IMR-90 (cell line): Measurements from ENCODE around the gene PRR18. TPM values are rescaled to one million over a fixed set of nuclear protein-coding genes. Genes with fewer than 3 reads are reported as not detected.

Experiments used
- ATAC-seq: fragments of 200-7000 bp; cut with Tn5 transposase; 2 replicates; pipeline ENCODE4 v1.9.1; 2020; ENCODE audit warnings: low read depth, mild to moderate bottlenecking, moderate library complexity
- BruUV-seq: library from RNA; stranded (reverse); fragments of 400-500 nt; replicated peaks from 2 replicates; lab custom pipeline; 2021; lab: Mats Ljungman, UMichigan
- CTCF ChIA-PET: fragments of 300-600 bp; formaldehyde crosslinking; extraction: SDS; loops from one replicate; lab custom pipeline; 2021; ENCODE audit warnings: antibody characterized with exemption; lab: Yijun Ruan, JAX
- POLR2A ChIA-PET: fragments of 300-600 bp; sonication (Branson Sonifier 250); formaldehyde crosslinking; loops from one replicate; lab custom pipeline; 2022; ENCODE audit warnings: antibody characterized with exemption; ENCODE audit not compliant: unreplicated experiment; lab: Charles Lee
- DNase-seq: peaks from one replicate; pipeline ENCODE4 v3.0.0; 2013
- H2AFZ ChIP-seq: replicated peaks from 2 replicates; pipeline ENCODE3; 2013; ENCODE audit warnings: low read length, mild to moderate bottlenecking; ENCODE audit not compliant: poor library complexity
- H2AK5ac ChIP-seq: 2 replicates; pipeline ENCODE4 v1.6.1; 2013; ENCODE audit warnings: low read depth, low read length, inconsistent platforms
- H2AK9ac ChIP-seq: replicated peaks from 2 replicates; pipeline ENCODE3; 2013; ENCODE audit warnings: mild to moderate bottlenecking, low read depth, low read length, moderate library complexity; ENCODE audit not compliant: poor library complexity
- H2BK120ac ChIP-seq: 2 replicates; pipeline ENCODE4 v1.6.1; 2013; ENCODE audit warnings: low read depth, low read length, inconsistent platforms
- H2BK15ac ChIP-seq: 3 replicates; pipeline ENCODE4 v1.6.1; 2013; ENCODE audit warnings: low read depth, low read length, inconsistent platforms
- H2BK20ac ChIP-seq: 2 replicates; pipeline ENCODE4 v1.6.1; 2013; ENCODE audit warnings: low read depth, mild to moderate bottlenecking, inconsistent platforms, low read length, moderate library complexity
- H2BK5ac ChIP-seq: 2 replicates; pipeline ENCODE4 v1.6.1; 2013; ENCODE audit warnings: mild to moderate bottlenecking, low read depth, low read length, inconsistent platforms; ENCODE audit not compliant: poor library complexity, severe bottlenecking
- H3K14ac ChIP-seq: replicated peaks from 2 replicates; pipeline ENCODE4 v1.6.1; 2013; ENCODE audit warnings: low read depth, low read length, inconsistent platforms
- H3K18ac ChIP-seq: 2 replicates; pipeline ENCODE4 v1.6.1; 2013; ENCODE audit warnings: low read depth, low read length, control low read depth
- H3K23ac ChIP-seq: 2 replicates; pipeline ENCODE4 v1.6.1; 2013; ENCODE audit warnings: low read depth, low read length, inconsistent platforms
- H3K27ac ChIP-seq: 2 replicates; pipeline ENCODE4 v1.5.1; 2013; ENCODE audit warnings: mild to moderate bottlenecking, control low read depth, low read length; ENCODE audit not compliant: insufficient read depth
- H3K27me3 ChIP-seq: 2 replicates; pipeline ENCODE4 v1.6.1; 2013; ENCODE audit warnings: low read length; ENCODE audit not compliant: control insufficient read depth, insufficient read depth
- H3K36me3 ChIP-seq: 2 replicates; pipeline ENCODE4 v1.6.1; 2013; ENCODE audit warnings: low read length, mixed read lengths; ENCODE audit not compliant: control insufficient read depth, insufficient read depth
- H3K4ac ChIP-seq: 2 replicates; pipeline ENCODE4 v1.6.1; 2013; ENCODE audit warnings: low read depth, low read length, inconsistent platforms
- H3K4me1 ChIP-seq: 2 replicates; pipeline ENCODE4 v1.6.1; 2013; ENCODE audit warnings: low read length, mixed read lengths; ENCODE audit not compliant: control insufficient read depth, insufficient read depth
- H3K4me2 ChIP-seq: 2 replicates; pipeline ENCODE4 v1.6.1; 2013; ENCODE audit warnings: low read depth, mild to moderate bottlenecking, control low read depth, low read length, moderate library complexity
- H3K4me3 ChIP-seq: 2 replicates; pipeline ENCODE4 v1.5.1; 2013; ENCODE audit warnings: low read depth, mild to moderate bottlenecking, control low read depth, low read length, moderate library complexity; ENCODE audit not compliant: insufficient read depth
- H3K56ac ChIP-seq: 2 replicates; pipeline ENCODE4 v1.6.1; 2013; ENCODE audit warnings: low read length, inconsistent platforms; ENCODE audit not compliant: insufficient read depth; ENCODE audit errors: extremely low read depth
- H3K79me1 ChIP-seq, 2 experiments: 2 replicates each; pipeline ENCODE4 v1.6.1; 2013; ENCODE audit warnings: low read length in 2 of 2, inconsistent platforms in 1 of 2, low read depth in 1 of 2
- H3K9ac ChIP-seq: 2 replicates; pipeline ENCODE4 v1.6.1; 2013; ENCODE audit warnings: low read depth, low read length, control low read depth
- H3K9me1 ChIP-seq: 2 replicates; pipeline ENCODE4 v1.6.1; 2013; ENCODE audit warnings: low read length, inconsistent platforms; ENCODE audit not compliant: insufficient read depth
- H3K9me3 ChIP-seq: 2 replicates; pipeline ENCODE4 v1.6.1; 2013; ENCODE audit warnings: low read length; ENCODE audit not compliant: control insufficient read depth, insufficient read depth
- H4K20me1 ChIP-seq: 2 replicates; pipeline ENCODE4 v1.6.1; 2013; ENCODE audit warnings: low read length, inconsistent platforms; ENCODE audit not compliant: insufficient read depth
- H4K5ac ChIP-seq: 2 replicates; pipeline ENCODE4 v1.6.1; 2013; ENCODE audit warnings: mild to moderate bottlenecking, low read depth, low read length, control low read depth
- H4K8ac ChIP-seq, 2 experiments: 2 replicates each; pipeline ENCODE4 v1.6.1; 2013; ENCODE audit warnings: low read depth in 2 of 2, low read length in 2 of 2, control low read depth in 1 of 2, inconsistent platforms in 1 of 2
- H4K91ac ChIP-seq: 2 replicates; pipeline ENCODE4 v1.6.1; 2013; ENCODE audit warnings: low read depth, low read length, inconsistent platforms; ENCODE audit not compliant: insufficient read depth
- BHLHE40 ChIP-seq: fragments of 150-350 bp; IDR thresholded peaks from 2 replicates; pipeline ENCODE4 v1.6.1; 2016; ENCODE audit warnings: mild to moderate bottlenecking, low read depth, low read length
- CEBPB ChIP-seq: IDR thresholded peaks from 2 replicates; pipeline ENCODE4 v1.6.1; 2012; ENCODE audit warnings: low read depth, low read length, improper control_type of control experiment
- CHD1 ChIP-seq: IDR thresholded peaks from 2 replicates; pipeline ENCODE4 v1.6.1; 2012; ENCODE audit warnings: low read depth, low read length, improper control_type of control experiment
- FOS ChIP-seq: fragments of 150-350 bp; IDR thresholded peaks from 2 replicates; pipeline ENCODE4 v1.6.1; 2016; ENCODE audit warnings: low read depth, low read length
- MAFK ChIP-seq: IDR thresholded peaks from 2 replicates; pipeline ENCODE4 v1.6.1; 2012; ENCODE audit warnings: low read depth, low read length, improper control_type of control experiment
- MAZ ChIP-seq: IDR thresholded peaks from 2 replicates; pipeline ENCODE4 v1.6.1; 2012; ENCODE audit warnings: low read depth, mild to moderate bottlenecking, low read length, improper control_type of control experiment, moderate library complexity, borderline replicate concordance
- MXI1 ChIP-seq: IDR thresholded peaks from 2 replicates; pipeline ENCODE4 v1.6.1; 2012; ENCODE audit warnings: low read depth, mild to moderate bottlenecking, low read length, moderate library complexity, borderline replicate concordance
- NFE2L2 ChIP-seq: fragments of 150-350 bp; IDR thresholded peaks from 2 replicates; pipeline ENCODE4 v1.6.1; 2016; ENCODE audit warnings: low read depth, mild to moderate bottlenecking, low read length
- POLR2A ChIP-seq: IDR thresholded peaks from 2 replicates; pipeline ENCODE4 v1.6.1; 2012; ENCODE audit warnings: mild to moderate bottlenecking, low read depth, low read length
- RAD21 ChIP-seq: IDR thresholded peaks from 2 replicates; pipeline ENCODE4 v1.6.1; 2012; ENCODE audit warnings: low read length, improper control_type of control experiment
- RCOR1 ChIP-seq: IDR thresholded peaks from 2 replicates; pipeline ENCODE4 v1.6.1; 2012; ENCODE audit warnings: mild to moderate bottlenecking, low read length, improper control_type of control experiment; ENCODE audit not compliant: insufficient replicate concordance
- RFX5 ChIP-seq: IDR thresholded peaks from 2 replicates; pipeline ENCODE4 v1.8.0; 2012; ENCODE audit warnings: low read depth, mild to moderate bottlenecking, low read length, moderate library complexity
- SMC3 ChIP-seq: fragments of 150-350 bp; IDR thresholded peaks from 2 replicates; pipeline ENCODE4 v1.6.1; 2016; ENCODE audit warnings: low read depth, mild to moderate bottlenecking, antibody characterized with exemption, low read length, moderate library complexity
- WGBS, 2 experiments: methylation state at CpG; one replicate each; pipeline versions ENCODE4 v1.1.5 to v1.1.7; 2013; ENCODE audit warnings: missing lambda C conversion rate in 2 of 2; ENCODE audit not compliant: insufficient read length in 1 of 2; ENCODE audit errors: extremely low coverage in 2 of 2; 5-methylcytosine and 5-hydroxymethylcytosine counted together
- dilution Hi-C: fragments of 300-500 bp; cut with HindIII; formaldehyde crosslinking; loops from one replicate; pipeline ENCODE4 v1.14.3; 2018; ENCODE audit warnings: low sequenced_read_pairs; ENCODE audit not compliant: unreplicated experiment
- in situ Hi-C: fragments of 300-500 bp; cut with MboI; formaldehyde crosslinking; loops from 3 replicates; pipeline ENCODE4 v1.14.3; 2019; ENCODE audit warnings: low sequenced_read_pairs, inconsistent platforms, mixed read lengths
- intact Hi-C: fragments of 100-400 bp; cut with micrococcal nuclease; formaldehyde crosslinking; loops from 2 replicates; pipeline ENCODE4 v1.10.0; 2022
- polyA plus RNA-seq, 3 experiments: library from polyadenylated mRNA; depleted of rRNA; stranded (reverse); fragments of >200 nt; gene quantifications; 2 replicates each; pipeline ENCODE4 v1.2.3, GENCODE V29; 2012; ENCODE audit warnings: low replicate concordance in 1 of 3
- total RNA-seq: library from RNA; depleted of rRNA; stranded (reverse); fragments of >200 nt; gene quantifications from 2 replicates; pipeline ENCODE4 v1.2.3, GENCODE V29; 2012
- TF ChIP-seq, protein P1 (sequence below): fragments of 150-350 bp; IDR thresholded peaks from 2 replicates; pipeline ENCODE4 v1.6.1; 2017; ENCODE audit warnings: mild to moderate bottlenecking, antibody characterized with exemption, low read length, low read depth
- TF ChIP-seq, protein P2 (sequence below): conservative IDR thresholded peaks from 2 replicates; pipeline ENCODE4 v1.5.1; 2012; ENCODE audit warnings: mild to moderate bottlenecking, low read depth, low read length, improper control_type of control experiment

PRR18 gene
- total and polyA plus RNA-seq, 2 of the 4 experiments (the other 2 are of a cell fraction): not detected

DNA sequence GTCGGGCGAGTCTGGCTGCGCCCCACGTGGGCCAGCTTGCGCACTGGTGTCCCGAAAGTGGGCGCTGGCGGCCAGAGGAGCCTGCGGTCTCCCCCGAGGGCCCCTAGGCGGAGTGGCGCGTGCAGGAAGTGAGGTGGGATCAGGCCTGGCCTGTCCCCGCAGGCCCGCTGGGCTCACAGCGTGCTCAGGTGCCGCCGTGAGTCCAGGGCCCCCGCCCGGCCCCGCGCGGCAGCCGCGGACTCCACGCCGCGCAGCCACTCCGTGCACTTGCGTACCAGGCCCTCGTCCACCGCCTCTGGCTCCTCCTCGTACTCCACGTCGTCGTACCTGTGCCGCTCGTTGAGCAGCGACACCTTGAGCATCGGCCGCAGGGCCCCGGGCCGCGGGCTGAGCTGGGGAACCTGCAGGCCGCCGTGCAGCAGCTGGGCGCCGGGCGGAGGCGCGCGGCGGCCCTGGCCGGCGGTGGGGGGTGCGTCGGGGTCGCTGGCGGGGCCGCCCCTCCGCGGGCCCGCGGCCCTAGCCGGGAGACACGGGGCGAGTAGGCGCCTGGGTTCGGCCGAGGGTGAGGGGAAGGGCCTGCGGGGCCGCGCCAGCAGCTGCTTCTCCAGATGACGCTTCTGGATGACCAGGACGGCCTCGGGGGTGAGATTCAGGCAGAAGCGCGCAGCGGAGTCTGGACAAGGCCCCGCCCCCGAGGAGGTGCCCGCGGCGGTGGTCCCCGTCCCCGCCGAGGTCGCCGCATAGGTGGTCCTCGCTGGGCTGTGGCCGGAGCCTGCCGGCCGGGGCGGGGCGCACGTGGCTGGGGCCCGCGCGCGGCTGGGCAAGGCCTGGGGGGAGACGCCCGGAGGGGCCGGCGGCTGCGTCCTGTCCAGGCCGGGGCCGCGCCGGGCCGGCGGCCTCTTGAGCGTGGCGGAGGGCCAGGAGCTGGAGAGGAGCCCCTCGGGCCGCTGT is 835 bp downstream of the PRR18 start:
- H3K14ac ChIP-seq: no peak overlapping the region
- H4K91ac ChIP-seq: no peak overlapping the region
- H3K27ac ChIP-seq: no peak overlapping the region
- ChIA-PET POLR2A (no interaction called here), CTCF (no interaction called here)
- 1% methylated on average over 22 of the region's 115 CpGs; no CpG with 5 or more reads in 1 of the 2 experiments for WGBS, 2 experiments
- no peaks in the 10 kb centered on the region for H4K20me1 ChIP-seq
- H4K8ac ChIP-seq: no peak overlapping the region
- 0 out of 2 replicates have a peak overlapping the region, but pooled peaks have one; percentile 8 for H3K4me3 ChIP-seq
- H3K4me1 ChIP-seq: no peaks in the 10 kb centered on the region; the same call in 1 of the 2 replicates
- intact Hi-C loops (no loop called here), in situ Hi-C loops (no loop called here), dilution Hi-C loops (no loop called here)
- DNase-seq (no peak), ATAC-seq (peak; percentile 66)
- H3K9me3 ChIP-seq: no peaks in the 10 kb centered on the region
- TF ChIP-seq MXI1 (no peak), SMC3 (no peak), FOS (no peak), CEBPB (no peak), MAZ (no peak), RFX5 (no peak), MAFK (no peak), BHLHE40 (no peak), POLR2A (no peak), RAD21 (no peak), NFE2L2 (no peak), RCOR1 (no peak), CHD1 (no peak)
- TF ChIP-seq, protein P1, sequence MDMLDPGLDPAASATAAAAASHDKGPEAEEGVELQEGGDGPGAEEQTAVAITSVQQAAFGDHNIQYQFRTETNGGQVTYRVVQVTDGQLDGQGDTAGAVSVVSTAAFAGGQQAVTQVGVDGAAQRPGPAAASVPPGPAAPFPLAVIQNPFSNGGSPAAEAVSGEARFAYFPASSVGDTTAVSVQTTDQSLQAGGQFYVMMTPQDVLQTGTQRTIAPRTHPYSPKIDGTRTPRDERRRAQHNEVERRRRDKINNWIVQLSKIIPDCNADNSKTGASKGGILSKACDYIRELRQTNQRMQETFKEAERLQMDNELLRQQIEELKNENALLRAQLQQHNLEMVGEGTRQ: no peak
- TF ChIP-seq, protein P2, sequence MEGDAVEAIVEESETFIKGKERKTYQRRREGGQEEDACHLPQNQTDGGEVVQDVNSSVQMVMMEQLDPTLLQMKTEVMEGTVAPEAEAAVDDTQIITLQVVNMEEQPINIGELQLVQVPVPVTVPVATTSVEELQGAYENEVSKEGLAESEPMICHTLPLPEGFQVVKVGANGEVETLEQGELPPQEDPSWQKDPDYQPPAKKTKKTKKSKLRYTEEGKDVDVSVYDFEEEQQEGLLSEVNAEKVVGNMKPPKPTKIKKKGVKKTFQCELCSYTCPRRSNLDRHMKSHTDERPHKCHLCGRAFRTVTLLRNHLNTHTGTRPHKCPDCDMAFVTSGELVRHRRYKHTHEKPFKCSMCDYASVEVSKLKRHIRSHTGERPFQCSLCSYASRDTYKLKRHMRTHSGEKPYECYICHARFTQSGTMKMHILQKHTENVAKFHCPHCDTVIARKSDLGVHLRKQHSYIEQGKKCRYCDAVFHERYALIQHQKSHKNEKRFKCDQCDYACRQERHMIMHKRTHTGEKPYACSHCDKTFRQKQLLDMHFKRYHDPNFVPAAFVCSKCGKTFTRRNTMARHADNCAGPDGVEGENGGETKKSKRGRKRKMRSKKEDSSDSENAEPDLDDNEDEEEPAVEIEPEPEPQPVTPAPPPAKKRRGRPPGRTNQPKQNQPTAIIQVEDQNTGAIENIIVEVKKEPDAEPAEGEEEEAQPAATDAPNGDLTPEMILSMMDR: no peak
- H3K79me1 ChIP-seq: no peaks in the 10 kb centered on the region
- H2BK15ac ChIP-seq: no peak overlapping the region
- H4K5ac ChIP-seq: no peak overlapping the region
- H3K18ac ChIP-seq: no peak overlapping the region
- H3K23ac ChIP-seq: no peak overlapping the region
- H2BK5ac ChIP-seq: no peak overlapping the region
- no peak overlapping the region for H2AK5ac ChIP-seq
- peaks cover 57% of the 10 kb centered on the region for H3K27me3 ChIP-seq
- H2AK9ac ChIP-seq: peak overlapping the region; percentile 28
- H2AFZ ChIP-seq: peak overlapping the region; percentile 77
- no peak overlapping the region for H2BK120ac ChIP-seq
- no peak overlapping the region for H3K56ac ChIP-seq
- peak overlapping the region; percentile 30; the same call in 1 of the 2 replicates for H3K4me2 ChIP-seq
- no peak overlapping the region for H2BK20ac ChIP-seq
- H3K9me1 ChIP-seq: no peaks in the 10 kb centered on the region
- BruUV-seq: no TSS peak
- H3K36me3 ChIP-seq: no peaks in the 10 kb centered on the region
- H3K9ac ChIP-seq: no peak overlapping the region
- H3K4ac ChIP-seq: no peak overlapping the region
